Fibroblast of mammary gland (primary cell): ENCODE data around the gene WWOX.

ENCODE experiments used
- DNase-seq: peaks from one replicate; pipeline ENCODE4 v3.0.0-alpha.2; 2010; ENCODE audit warnings: low read depth
- H3K4me3 ChIP-seq: 2 replicates; pipeline ENCODE4 v1.5.1; 2011; ENCODE audit warnings: low read depth, mild to moderate bottlenecking, low read length, moderate library complexity; ENCODE audit not compliant: control insufficient read depth
- CTCF ChIP-seq: conservative IDR thresholded peaks from 2 replicates; pipeline ENCODE4 v1.5.1; 2011; ENCODE audit warnings: low read depth, low read length, inconsistent platforms; ENCODE audit not compliant: control insufficient read depth, insufficient read depth

The WWOX gene

GRCh38 chr16:78866521-78866920 is 767.1 kb downstream of the WWOX start:
- H3K4me3 ChIP-seq, result no peak overlapping the region
- TF ChIP-seq CTCF, result no peak
- no peak for DNase-seq

GRCh38 chr16:78869492-78869891 is 770.0 kb downstream of the WWOX start:
- H3K4me3 ChIP-seq, result no peak overlapping the region
- no peak for TF ChIP-seq CTCF
- DNase-seq, result no peak

- no peak overlapping the region for H3K4me3 ChIP-seq
- DNase-seq, result no peak
- TF ChIP-seq CTCF, result no peak
These were observed 771.8 kb downstream of the WWOX start for GRCh38 chr16:78871241-78871640.

- H3K4me3 ChIP-seq, result no peak overlapping the region
- no peak for TF ChIP-seq CTCF
- no peak for DNase-seq
These were observed 777.2 kb downstream of the WWOX start for GRCh38 chr16:78876671-78877070.

- no peak for DNase-seq
These were observed 777.7 kb downstream of the WWOX start for GRCh38 chr16:78877114-78877655.

GRCh38 chr16:78878570-78878969 is 779.1 kb downstream of the WWOX start:
- no peak for TF ChIP-seq CTCF
- H3K4me3 ChIP-seq, result no peak overlapping the region
- DNase-seq, result no peak

More at GRCh38 chr16:78877114-78877655, 777.7 kb downstream of the WWOX start:
- TF ChIP-seq CTCF, result no peak
- H3K4me3 ChIP-seq, result no peak overlapping the region

- no peak for DNase-seq
These were observed 779.6 kb downstream of the WWOX start for GRCh38 chr16:78879011-78879410.

More at GRCh38 chr16:78879011-78879410, 779.6 kb downstream of the WWOX start:
- H3K4me3 ChIP-seq, result no peak overlapping the region
- no peak for TF ChIP-seq CTCF
